Nephron progenitor cell (in vitro differentiated cells): Measurements from ENCODE around the gene PRICKLE2.

ENCODE experiments used
- DNase-seq: peaks from one replicate; pipeline ENCODE4 v3.0.0; 2021
- H3K27ac Mint-ChIP-seq: 2 replicates; pipeline ENCODE4 v1.8.0; 2021; ENCODE audit warnings: mild to moderate bottlenecking, moderate library complexity, mixed read lengths
- H3K27me3 Mint-ChIP-seq: 2 replicates; pipeline ENCODE4 v1.8.0; 2021; ENCODE audit warnings: mild to moderate bottlenecking, low read depth, mixed read lengths; ENCODE audit not compliant: poor library complexity
- H3K36me3 Mint-ChIP-seq: 2 replicates; pipeline ENCODE4 v1.8.0; 2021; ENCODE audit warnings: low read depth, mixed read lengths
- H3K4me1 Mint-ChIP-seq: 2 replicates; pipeline ENCODE4 v1.8.0; 2021; ENCODE audit warnings: mixed read lengths
- H3K4me3 Mint-ChIP-seq: 2 replicates; pipeline ENCODE4 v1.8.0; 2021; ENCODE audit warnings: mild to moderate bottlenecking, moderate library complexity, mixed read lengths
- H3K9me3 Mint-ChIP-seq: 2 replicates; pipeline ENCODE4 v1.8.0; 2021; ENCODE audit warnings: mild to moderate bottlenecking, moderate library complexity, mixed read lengths
- TF ChIP-seq, protein P1 (sequence below): fragments of 200-600 bp; sonication (generic); IDR thresholded peaks from 2 replicates; pipeline ENCODE4 v1.5.0; 2021; ENCODE audit warnings: antibody characterized with exemption

PRICKLE2 gene

GRCh38 chr3:64134882-64135281 lies 90.4 kb downstream of the PRICKLE2 start:
- H3K4me1 Mint-ChIP-seq, result peaks cover 76% of the 10 kb centered on the region
- no peaks in the 10 kb centered on the region for H3K27me3 Mint-ChIP-seq
- TF ChIP-seq, protein P1, sequence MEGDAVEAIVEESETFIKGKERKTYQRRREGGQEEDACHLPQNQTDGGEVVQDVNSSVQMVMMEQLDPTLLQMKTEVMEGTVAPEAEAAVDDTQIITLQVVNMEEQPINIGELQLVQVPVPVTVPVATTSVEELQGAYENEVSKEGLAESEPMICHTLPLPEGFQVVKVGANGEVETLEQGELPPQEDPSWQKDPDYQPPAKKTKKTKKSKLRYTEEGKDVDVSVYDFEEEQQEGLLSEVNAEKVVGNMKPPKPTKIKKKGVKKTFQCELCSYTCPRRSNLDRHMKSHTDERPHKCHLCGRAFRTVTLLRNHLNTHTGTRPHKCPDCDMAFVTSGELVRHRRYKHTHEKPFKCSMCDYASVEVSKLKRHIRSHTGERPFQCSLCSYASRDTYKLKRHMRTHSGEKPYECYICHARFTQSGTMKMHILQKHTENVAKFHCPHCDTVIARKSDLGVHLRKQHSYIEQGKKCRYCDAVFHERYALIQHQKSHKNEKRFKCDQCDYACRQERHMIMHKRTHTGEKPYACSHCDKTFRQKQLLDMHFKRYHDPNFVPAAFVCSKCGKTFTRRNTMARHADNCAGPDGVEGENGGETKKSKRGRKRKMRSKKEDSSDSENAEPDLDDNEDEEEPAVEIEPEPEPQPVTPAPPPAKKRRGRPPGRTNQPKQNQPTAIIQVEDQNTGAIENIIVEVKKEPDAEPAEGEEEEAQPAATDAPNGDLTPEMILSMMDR, result no peak
- DNase-seq, result no peak
- no peaks in the 10 kb centered on the region for H3K9me3 Mint-ChIP-seq
- no peak overlapping the region for H3K4me3 Mint-ChIP-seq
- peaks cover 18% of the 10 kb centered on the region for H3K36me3 Mint-ChIP-seq
- no peak overlapping the region for H3K27ac Mint-ChIP-seq

- no peaks in the 10 kb centered on the region for H3K9me3 Mint-ChIP-seq
- DNase-seq, result no peak
- peaks cover 85% of the 10 kb centered on the region for H3K4me1 Mint-ChIP-seq
- peaks cover 24% of the 10 kb centered on the region for H3K36me3 Mint-ChIP-seq
- TF ChIP-seq, protein P1, result no peak
- H3K27ac Mint-ChIP-seq, result peak overlapping the region; percentile 43
- no peak overlapping the region for H3K4me3 Mint-ChIP-seq
- H3K27me3 Mint-ChIP-seq, result no peaks in the 10 kb centered on the region
Observed at GRCh38 chr3:64133987-64134386, 91.3 kb downstream of the PRICKLE2 start.

DNA sequence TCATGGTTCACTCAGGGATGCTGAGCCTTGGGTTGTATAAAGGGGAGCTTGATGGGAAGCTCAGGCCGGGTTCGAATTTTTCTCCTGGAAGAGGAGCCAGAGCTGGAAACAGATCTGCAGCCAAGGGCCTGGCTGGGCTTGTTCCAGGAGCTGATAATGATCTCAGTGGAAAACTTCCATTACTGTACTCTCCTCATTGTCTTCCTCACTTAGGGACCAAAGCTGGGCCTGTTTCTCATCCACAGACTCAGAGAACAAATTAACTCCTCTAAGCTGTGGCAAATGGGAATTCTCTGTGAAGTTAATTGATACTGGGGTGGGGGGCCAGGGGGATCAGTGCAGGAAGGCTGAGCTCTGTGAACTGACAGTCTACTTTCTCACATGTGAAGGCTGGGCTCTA lies 92.0 kb downstream of the PRICKLE2 start:
- Mint-ChIP-seq H3K27me3 (no peaks in the 10 kb centered on the region), H3K36me3 (peaks cover 27% of the 10 kb centered on the region), H3K9me3 (no peaks in the 10 kb centered on the region), H3K27ac (no peak overlapping the region), H3K4me3 (no peak overlapping the region), H3K4me1 (peaks cover 84% of the 10 kb centered on the region)
- TF ChIP-seq, protein P1, result no peak
- DNase-seq, result no peak

- H3K27me3 Mint-ChIP-seq, result no peaks in the 10 kb centered on the region
- peak overlapping the region; percentile 73 for H3K27ac Mint-ChIP-seq
- H3K9me3 Mint-ChIP-seq, result no peaks in the 10 kb centered on the region
- no peak overlapping the region for H3K4me3 Mint-ChIP-seq
- H3K4me1 Mint-ChIP-seq, result peaks cover 77% of the 10 kb centered on the region
- no peak for DNase-seq
- TF ChIP-seq, protein P1, result no peak
- H3K36me3 Mint-ChIP-seq, result peaks cover 34% of the 10 kb centered on the region
Observed at GRCh38 chr3:64131725-64132469, 93.4 kb downstream of the PRICKLE2 start.

DNA sequence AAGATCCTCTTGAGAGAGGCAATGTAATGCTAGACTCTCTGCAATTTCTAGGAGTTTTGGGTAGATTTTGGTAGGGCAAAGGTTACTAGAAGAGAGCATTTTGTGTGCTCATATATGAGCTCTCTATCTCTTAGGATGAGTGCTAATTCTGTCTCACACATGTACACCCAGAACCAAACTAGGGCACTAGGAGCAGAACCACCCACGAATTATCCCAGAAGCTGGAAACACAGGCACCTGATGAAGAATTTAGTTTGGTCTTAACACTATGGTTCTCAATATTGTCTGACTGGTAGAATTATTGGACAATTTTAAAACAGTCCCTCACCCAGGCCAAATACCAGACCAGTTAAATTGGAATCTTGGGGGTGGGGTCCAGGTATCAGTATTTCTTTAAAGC lies 94.8 kb downstream of the PRICKLE2 start:
- peaks cover 6% of the 10 kb centered on the region for H3K9me3 Mint-ChIP-seq
- no peak overlapping the region for H3K27ac Mint-ChIP-seq
- H3K4me3 Mint-ChIP-seq, result no peak overlapping the region
- no peaks in the 10 kb centered on the region for H3K27me3 Mint-ChIP-seq
- H3K36me3 Mint-ChIP-seq, result peaks cover 42% of the 10 kb centered on the region
- TF ChIP-seq, protein P1, result no peak
- H3K4me1 Mint-ChIP-seq, result peaks cover 64% of the 10 kb centered on the region
- DNase-seq, result no peak

DNA sequence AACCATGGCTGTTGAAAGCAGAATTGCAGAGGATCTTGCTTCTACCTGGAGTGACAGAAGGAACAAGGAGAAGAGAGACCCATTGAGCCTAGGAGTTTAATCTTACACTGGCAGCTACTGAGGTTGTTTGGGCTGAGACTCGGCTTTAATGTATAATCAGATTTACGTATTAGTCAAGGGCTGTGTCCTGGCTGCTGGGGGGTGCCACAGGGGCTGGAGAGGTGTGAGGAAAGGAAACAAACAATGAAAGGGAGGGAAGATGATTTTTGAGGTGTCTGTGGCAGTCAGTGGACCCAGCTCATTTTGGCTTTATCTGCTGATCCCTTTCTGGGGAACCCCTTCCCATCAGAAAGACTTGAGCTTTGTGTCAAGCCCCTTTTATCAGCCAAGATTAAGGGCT lies 95.7 kb downstream of the PRICKLE2 start:
- no peak overlapping the region for H3K4me3 Mint-ChIP-seq
- H3K4me1 Mint-ChIP-seq, result peaks cover 55% of the 10 kb centered on the region
- H3K36me3 Mint-ChIP-seq, result peaks cover 51% of the 10 kb centered on the region
- H3K27me3 Mint-ChIP-seq, result no peaks in the 10 kb centered on the region
- no peak for DNase-seq
- H3K27ac Mint-ChIP-seq, result peak overlapping the region; percentile 66
- TF ChIP-seq, protein P1, result no peak
- H3K9me3 Mint-ChIP-seq, result peaks cover 14% of the 10 kb centered on the region
